COLO829 (cell line): ENCODE data around the gene DDX47.
A peak's percentile ranks its signal among the peaks of the same experiment; 100 is the strongest.

ENCODE experiments used
- DNase-seq: peaks from one replicate; pipeline ENCODE4 v3.0.0; 2012; ENCODE audit warnings: low spot score

DDX47 gene

GRCh38 chr12:12813120-12814101 lies at the start of gene DDX47:
Gene DDX47 (plus strand): TSS chr12:12813346. CDS start chr12:12813368, 22 bp downstream.
- DNase-seq = peak; percentile 82

GRCh38 chr12:12764824-12765223 lies 48.3 kb upstream of the DDX47 start:
- DNase-seq = no peak

- DNase-seq = no peak
Observed at GRCh38 chr12:12770262-12770661, 42.9 kb upstream of the DDX47 start.

GRCh38 chr12:12774791-12775190 lies 38.4 kb upstream of the DDX47 start:
- DNase-seq = no peak

- DNase-seq = peak; percentile 33
Observed at GRCh38 chr12:12776261-12776660, 36.9 kb upstream of the DDX47 start.

GRCh38 chr12:12777092-12777491 lies 36.1 kb upstream of the DDX47 start:
- no peak for DNase-seq

GRCh38 chr12:12779007-12779406 lies 34.1 kb upstream of the DDX47 start:
- no peak for DNase-seq

- DNase-seq = no peak
Observed at GRCh38 chr12:12779529-12779928, 33.6 kb upstream of the DDX47 start.

- no peak for DNase-seq
Observed at GRCh38 chr12:12784116-12784515, 29.0 kb upstream of the DDX47 start.

- peak; percentile 68 for DNase-seq
Observed at GRCh38 chr12:12784911-12785814, 28.0 kb upstream of the DDX47 start, which contains the start of gene APOLD1. Gene APOLD1 (plus strand): TSS chr12:12785659. CDS start chr12:12785692, 33 bp downstream.

GRCh38 chr12:12786351-12786705 lies 26.8 kb upstream of the DDX47 start:
- no peak for DNase-seq

GRCh38 chr12:12786706-12787601 lies 26.2 kb upstream of the DDX47 start:
- peak; percentile 89 for DNase-seq

GRCh38 chr12:12788131-12788530 lies 25.0 kb upstream of the DDX47 start:
- DNase-seq = no peak

GRCh38 chr12:12788675-12789368 lies 24.3 kb upstream of the DDX47 start:
- peak; percentile 61 for DNase-seq

- DNase-seq = no peak
Observed at GRCh38 chr12:12790956-12791355, 22.2 kb upstream of the DDX47 start.

GRCh38 chr12:12791756-12792369 lies 21.3 kb upstream of the DDX47 start:
- DNase-seq = no peak

GRCh38 chr12:12792421-12792820 lies 20.7 kb upstream of the DDX47 start:
- DNase-seq = no peak

GRCh38 chr12:12794686-12795085 lies 18.5 kb upstream of the DDX47 start:
- DNase-seq = no peak

GRCh38 chr12:12796171-12796570 lies 17.0 kb upstream of the DDX47 start:
- DNase-seq = no peak
